Endothelial cell of umbilical vein (primary cell): ENCODE data around the gene FRMD4A. TPM values are rescaled to one million over a fixed set of nuclear protein-coding genes. Genes with fewer than 3 reads are reported as not detected.

Experiments
- BruUV-seq: library from RNA; stranded (reverse); fragments of 400-500 nt; replicated peaks from 2 replicates; lab custom pipeline; 2021; lab: Mats Ljungman, UMichigan
- CTCF ChIA-PET: fragments of 300-600, 350-600 bp; sonication (Branson Sonifier 250); formaldehyde crosslinking; loops from one replicate; lab custom pipeline; 2021; ENCODE audit warnings: antibody characterized with exemption, inconsistent platforms; lab: Charles Lee
- POLR2A ChIA-PET: fragments of 300-600, 350-600 bp; sonication (Branson Sonifier 250); formaldehyde crosslinking; loops from one replicate; lab custom pipeline; 2021; ENCODE audit warnings: antibody characterized with exemption, inconsistent platforms; lab: Charles Lee
- DNase-seq: peaks from one replicate; pipeline ENCODE4 v3.0.0-alpha.2; 2011; ENCODE audit warnings: low read depth, low spot score
- FAIRE-seq: peaks from 2 replicates; lab custom pipeline; 2011; peaks lifted over from hg19 to GRCh38; lab: Jason Lieb, UNC
- H2AFZ ChIP-seq: 2 replicates; pipeline ENCODE4 v1.6.0; 2012; ENCODE audit warnings: low read depth, low read length, control low read depth, inconsistent platforms
- H3K27ac ChIP-seq: 2 replicates; pipeline ENCODE4 v1.5.1; 2011; ENCODE audit warnings: low read depth, mild to moderate bottlenecking, control low read depth, low read length, moderate library complexity; ENCODE audit not compliant: insufficient read depth
- H3K27me3 ChIP-seq, 2 experiments: 2 replicates each; pipeline versions ENCODE4 v1.6.0 to v1.6.1; 2011; ENCODE audit warnings: low read length in 2 of 2, mixed read lengths in 1 of 2; ENCODE audit not compliant: control insufficient read depth in 2 of 2, insufficient read depth in 2 of 2
- H3K36me3 ChIP-seq, 2 experiments: 2 replicates in 1 of 2; 3 replicates in 1 of 2; pipeline ENCODE4 v1.5.1; 2011; ENCODE audit warnings: low read length in 2 of 2, mild to moderate bottlenecking in 1 of 2, moderate library complexity in 1 of 2; ENCODE audit not compliant: control insufficient read depth in 2 of 2, insufficient read depth in 2 of 2; ENCODE audit errors: extremely low read depth in 1 of 2
- H3K4me1 ChIP-seq: 3 replicates; pipeline ENCODE4 v1.5.1; 2011; ENCODE audit warnings: mild to moderate bottlenecking, low read length; ENCODE audit not compliant: control insufficient read depth, insufficient read depth; ENCODE audit errors: extremely low read depth
- H3K4me2 ChIP-seq: 2 replicates; pipeline ENCODE4 v1.6.1; 2011; ENCODE audit warnings: low read length, control low read depth, mixed read lengths; ENCODE audit not compliant: insufficient read depth
- H3K4me3 ChIP-seq, 3 experiments: fragments of 200-600 bp in 1 of 3; sonication (generic), shearing (Covaris generic) in 1 of 3; replicated peaks in 1 of 3; 2 replicates each; pipeline ENCODE4 v1.5.1; 2011 to 2016; ENCODE audit warnings: control low read depth in 3 of 3, low read length in 3 of 3, mild to moderate bottlenecking in 2 of 3, inconsistent platforms in 1 of 3, low read depth in 1 of 3, moderate library complexity in 1 of 3; ENCODE audit not compliant: insufficient read depth in 1 of 3
- H3K79me2 ChIP-seq: 2 replicates; pipeline ENCODE4 v1.6.0; 2012; ENCODE audit warnings: low read length, inconsistent platforms; ENCODE audit not compliant: control insufficient read depth, insufficient read depth
- H3K9ac ChIP-seq: replicated peaks from 2 replicates; pipeline ENCODE3; 2011; ENCODE audit warnings: low read length, control low read depth; ENCODE audit not compliant: insufficient read depth; ENCODE audit errors: extremely low read depth
- H3K9me1 ChIP-seq: replicated peaks from 3 replicates; pipeline ENCODE4 v1.6.0; 2011; ENCODE audit warnings: mild to moderate bottlenecking, low read length; ENCODE audit not compliant: control insufficient read depth, insufficient read depth; ENCODE audit errors: extremely low read depth
- H3K9me3 ChIP-seq: replicated peaks from 2 replicates; pipeline ENCODE4 v1.5.1; 2012; ENCODE audit warnings: low read length, inconsistent platforms; ENCODE audit not compliant: control insufficient read depth, insufficient read depth
- H4K20me1 ChIP-seq: replicated peaks from 2 replicates; pipeline ENCODE3; 2011; ENCODE audit warnings: mild to moderate bottlenecking, low read length; ENCODE audit not compliant: control insufficient read depth, insufficient read depth; ENCODE audit errors: extremely low read depth
- CTCF ChIP-seq, 2 donors: IDR thresholded peaks; 1 replicate in 1 of 2; 2 replicates in 1 of 2; pipeline ENCODE4 v1.5.1; 2011; ENCODE audit warnings: low read length in 2 of 2, mild to moderate bottlenecking in 2 of 2, moderate library complexity in 2 of 2, control low read depth in 1 of 2, inconsistent platforms in 1 of 2, low read depth in 1 of 2; ENCODE audit not compliant: insufficient read depth in 1 of 2; ENCODE audit errors: extremely low read depth in 1 of 2
- EZH2 ChIP-seq: IDR thresholded peaks from 2 replicates; pipeline ENCODE4 v1.6.1; 2012; ENCODE audit warnings: borderline replicate concordance, low read depth, mild to moderate bottlenecking, moderate library complexity, low read length, inconsistent platforms; ENCODE audit not compliant: severe bottlenecking
- FOS ChIP-seq: IDR thresholded peaks from 2 replicates; pipeline ENCODE4 v1.6.1; 2011; ENCODE audit warnings: mild to moderate bottlenecking, low read length, moderate library complexity, borderline replicate concordance; ENCODE audit not compliant: insufficient read depth
- GATA2 ChIP-seq: IDR thresholded peaks from 2 replicates; pipeline ENCODE4 v1.7.0; 2011; ENCODE audit warnings: low read depth, mild to moderate bottlenecking, moderate library complexity, mixed read lengths, low read length; ENCODE audit not compliant: insufficient read length, insufficient read depth
- JUN ChIP-seq: IDR thresholded peaks from 2 replicates; pipeline ENCODE4 v1.6.1; 2011; ENCODE audit warnings: borderline replicate concordance, low read depth; ENCODE audit not compliant: insufficient read length, insufficient read depth
- MAX ChIP-seq: IDR thresholded peaks from 2 replicates; pipeline ENCODE4 v1.6.1; 2011; ENCODE audit not compliant: insufficient read depth, insufficient read length
- MYC ChIP-seq: IDR thresholded peaks from one replicate; pipeline ENCODE4 v1.6.1; 2011; ENCODE audit warnings: mild to moderate bottlenecking, low read depth, low read length
- POLR2A ChIP-seq: IDR thresholded peaks from 2 replicates; pipeline ENCODE4 v1.6.1; 2012; ENCODE audit warnings: low read depth, mild to moderate bottlenecking, control low read depth, low read length
- POLR2AphosphoS5 ChIP-seq: IDR thresholded peaks from 2 replicates; pipeline ENCODE4 v1.6.1; 2012; ENCODE audit warnings: low read depth, mild to moderate bottlenecking, control low read depth, low read length, moderate library complexity; ENCODE audit not compliant: insufficient read depth
- dilution Hi-C: fragments of 300-500 bp; cut with MboI; formaldehyde crosslinking; loops from one replicate; pipeline ENCODE4 v1.15.0; 2019; ENCODE audit warnings: low sequenced_read_pairs; ENCODE audit not compliant: extremely low pct_ligation_motif_present
- intact Hi-C: fragments of 100-400 bp; cut with micrococcal nuclease; formaldehyde crosslinking; loops from one replicate; pipeline ENCODE4 v1.10.0; 2022
- polyA plus RNA-seq, 4 experiments: library from polyadenylated mRNA; depleted of rRNA in 3 of 4; stranded (reverse) in 3 of 4; unstranded in 1 of 4; fragments of >200 nt; gene quantifications; 2 replicates each; pipeline versions ENCODE4 v1.2.1 to v1.2.3, GENCODE V29; 2011 to 2012; ENCODE audit warnings: missing spikeins in 1 of 4
- total RNA-seq: library from RNA; stranded (reverse); gene quantifications from 2 replicates; pipeline ENCODE4 v1.2.3, GENCODE V29; 2021

FRMD4A gene
- total and polyA plus RNA-seq, 2 donors (not counting 3 experiments of a cell fraction or from before 2014, with no cell fraction given), result 123 to 148 TPM

GRCh38 chr10:13924040-13924725, 406.5 kb downstream of the FRMD4A start:
- H3K4me1 ChIP-seq, result peaks cover 24% of the 10 kb centered on the region
- peak overlapping the region; percentile 34 for H3K9ac ChIP-seq
- DNase-seq (peak; percentile 74), FAIRE-seq (peak; percentile 72)
- POLR2A ChIA-PET, result interaction anchor here (0.6 kb wide), 1 partner anchor 250 kb away, joined by 3 read pairs; no protein-coding TSS in a partner anchor
- H3K4me2 ChIP-seq, result peak overlapping the region; percentile 48
- H4K20me1 ChIP-seq, result no peaks in the 10 kb centered on the region
- intact Hi-C loops (loop anchor here (1.0 to 5.0 kb wide), 6 partner anchors 15 to 137 kb away; no protein-coding TSS in a partner anchor), dilution Hi-C loops (no loop called here)
- H3K79me2 ChIP-seq, result no peaks in the 10 kb centered on the region
- peak overlapping the region; percentile 46 for H2AFZ ChIP-seq
- TF ChIP-seq EZH2, result no peak
- TF ChIP-seq FOS, result peak; percentile 26
- peak; percentile 98 for TF ChIP-seq GATA2
- no peak for TF ChIP-seq CTCF (IDR thresholded peaks at IDR 0.05; ENCODE audit: extremely low read depth in 1 of 2, insufficient read depth in 1 of 2, low read depth in 1 of 2, low read length in 2 of 2)
- no peak for TF ChIP-seq MYC
- peak; percentile 62 for TF ChIP-seq POLR2AphosphoS5
- no peak for TF ChIP-seq MAX
- TF ChIP-seq JUN, result peak; percentile 73
- TF ChIP-seq POLR2A, result peak; percentile 45
- no peaks in the 10 kb centered on the region for H3K27me3 ChIP-seq
- BruUV-seq, result TSS peak; percentile 61
- CTCF ChIA-PET, result interaction anchor here (1.1 kb wide), 1 partner anchor 41 kb away, joined by 3 read pairs; no protein-coding TSS in a partner anchor
- H3K4me3 ChIP-seq, result no peak overlapping the region
- H3K27ac ChIP-seq, result peak overlapping the region; percentile 87
- H3K9me3 ChIP-seq, result no peaks in the 10 kb centered on the region
- H3K9me1 ChIP-seq, result no peaks in the 10 kb centered on the region
- H3K36me3 ChIP-seq, result no peaks in the 10 kb centered on the region
